IPS-18c (cell line): ENCODE results near the gene CSAG1.
"Not testable (repeated sequence)": the region's sequence is repeated elsewhere in the genome, so short reads cannot be mapped to it uniquely, and the experiment has no call there.

ENCODE experiments used
- H3K4me3 ChIP-seq: 2 replicates; pipeline ENCODE4 v1.7.0; 2013; ENCODE audit warnings: low read depth, mild to moderate bottlenecking, low read length, moderate library complexity; ENCODE audit not compliant: insufficient read depth
- H3K9me3 ChIP-seq: one replicate; pipeline ENCODE4 v1.6.1; 2013; ENCODE audit warnings: mild to moderate bottlenecking, low read length, moderate library complexity; ENCODE audit not compliant: control insufficient read depth, insufficient read depth

CSAG1 gene

GRCh38 chrX:152713195-152713594 lies 20.3 kb downstream of the CSAG1 start:
- H3K4me3 ChIP-seq, H3K9me3 ChIP-seq: not testable (repeated sequence)

DNA sequence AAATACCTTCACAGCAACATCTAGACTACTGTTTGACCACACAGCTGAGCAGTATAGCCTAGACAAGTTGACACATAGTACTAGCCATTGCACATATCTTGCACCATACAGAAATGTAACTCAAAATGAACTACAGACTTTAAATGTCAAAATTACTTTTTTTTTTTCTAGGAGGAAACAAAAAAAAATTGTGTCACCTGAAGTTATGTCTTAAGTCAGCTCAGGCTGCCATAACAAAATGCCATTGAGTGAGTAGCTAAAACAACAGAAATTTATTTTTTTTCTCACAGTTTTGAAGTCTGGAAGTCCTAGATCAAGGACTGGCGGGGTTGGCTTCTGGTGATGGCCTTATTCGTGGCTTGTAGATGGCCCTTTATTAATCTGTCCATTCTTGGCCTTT lies 24.3 kb downstream of the CSAG1 start, which contains the start of gene CSAG2:
TSS of gene CSAG2 (minus strand) at position 101 of the 400 bp plus-strand sequence. CDS start 161 bp downstream, outside the sequence.
- H3K9me3 ChIP-seq, H3K4me3 ChIP-seq: not testable (repeated sequence)

DNA sequence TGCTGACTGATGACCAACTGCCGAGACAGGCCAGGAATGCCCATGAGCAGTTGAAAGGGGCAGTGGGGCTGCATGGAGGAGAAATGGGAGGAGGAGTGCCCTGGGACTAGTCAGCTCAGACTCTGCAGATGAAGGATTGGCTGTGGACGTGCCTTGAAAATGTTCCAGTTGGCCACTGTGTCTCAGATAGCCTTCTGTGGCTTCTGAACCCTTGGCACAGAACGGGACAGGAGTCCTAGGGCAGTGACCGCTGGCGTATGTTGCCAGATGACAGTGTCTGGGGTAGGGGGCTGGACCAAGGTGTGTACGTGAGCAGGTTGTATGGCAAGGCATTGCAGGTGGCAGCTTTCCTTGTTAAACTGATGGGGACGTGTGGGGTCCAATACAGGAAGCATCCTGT lies 27.0 kb downstream of the CSAG1 start:
- H3K4me3 ChIP-seq, H3K9me3 ChIP-seq: not testable (repeated sequence)

DNA sequence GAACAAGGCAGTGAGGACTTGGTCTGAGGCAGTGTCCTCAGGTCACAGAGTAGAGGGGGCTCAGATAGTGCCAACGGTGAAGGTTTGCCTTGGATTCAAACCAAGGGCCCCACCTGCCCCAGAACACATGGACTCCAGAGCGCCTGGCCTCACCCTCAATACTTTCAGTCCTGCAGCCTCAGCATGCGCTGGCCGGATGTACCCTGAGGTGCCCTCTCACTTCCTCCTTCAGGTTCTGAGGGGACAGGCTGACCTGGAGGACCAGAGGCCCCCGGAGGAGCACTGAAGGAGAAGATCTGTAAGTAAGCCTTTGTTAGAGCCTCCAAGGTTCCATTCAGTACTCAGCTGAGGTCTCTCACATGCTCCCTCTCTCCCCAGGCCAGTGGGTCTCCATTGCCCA lies 33.1 kb downstream of the CSAG1 start:
- not testable (repeated sequence) for H3K9me3 ChIP-seq

GRCh38 chrX:152697952-152698931 lies 35.3 kb downstream of the CSAG1 start, which contains the start of gene MAGEA3:
Gene MAGEA3, plus strand, starts transcription at chrX:152698794. Its CDS starts 2,039 bp downstream, at chrX:152700833.
- not testable (repeated sequence) for H3K4me3 ChIP-seq, H3K9me3 ChIP-seq

More for the DNA sequence above, 33.1 kb downstream of the CSAG1 start:
- H3K4me3 ChIP-seq: not testable (repeated sequence)

GRCh38 chrX:152681012-152681411 lies 52.5 kb downstream of the CSAG1 start:
- not testable (repeated sequence) for H3K4me3 ChIP-seq, H3K9me3 ChIP-seq
